ENCODE data around the gene USP32. TPM values are rescaled to one million over a fixed set of nuclear protein-coding genes. Genes with fewer than 3 reads are reported as not detected.

Gene USP32
- total and polyA plus RNA-seq, 4 donors, result 11.6 to 103 (median 42.9) TPM

DNA sequence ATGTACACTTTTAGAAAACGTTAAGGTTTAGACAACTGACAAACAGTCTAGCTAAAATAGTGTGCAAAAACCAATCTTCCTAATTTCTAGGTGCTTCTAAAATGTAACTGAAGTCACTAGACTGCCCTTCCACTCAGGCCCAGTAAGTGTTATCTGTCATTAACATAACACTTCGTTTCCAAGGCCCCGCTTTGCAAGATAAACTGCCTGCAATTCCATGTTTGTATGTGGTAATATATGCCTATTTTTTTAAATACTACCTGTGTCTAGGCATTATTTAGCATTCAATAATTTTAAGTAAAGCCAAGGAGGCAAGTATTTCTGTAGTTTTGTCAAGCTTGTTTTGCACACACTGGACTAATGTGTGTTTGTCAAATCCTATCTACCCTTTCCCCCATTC, 3.2 kb downstream of the USP32 start:
- Histone ChIP-seq H3K9me3 (ENCODE audit: control insufficient read depth in 4 of 4, low read length in 3 of 4) (no peaks in the 10 kb centered on the region), H3K36me3 (ENCODE audit: control insufficient read depth in 4 of 4, insufficient read depth in 3 of 4, low read depth in 1 of 4, low read length in 3 of 4) (no peaks in the 10 kb centered on the region), H3K27me3 (ENCODE audit: control insufficient read depth in 4 of 4, insufficient read depth in 4 of 4, low read length in 3 of 4) (no peaks in the 10 kb centered on the region), H3K4me3 (ENCODE audit: low read depth in 1 of 3, low read length in 3 of 3) (no peak overlapping the region), H3K4me1 (ENCODE audit: control insufficient read depth in 4 of 4, insufficient read depth in 4 of 4, low read length in 3 of 4) (peaks cover 0 to 35% (median 10%) of the 10 kb centered on the region in 4 donors), H3K9ac (ENCODE audit: low read depth in 1 of 2, low read length in 2 of 2) (no peak overlapping the region), H3K27ac (ENCODE audit: low read depth in 1 of 2, low read length in 2 of 2) (no peak overlapping the region)
- 51% methylated on average over 3 of the region's 3 CpGs for WGBS
- DNase-seq (ENCODE audit: low spot score), result no peak
- TF ChIP-seq JUND (IDR thresholded peaks at IDR 0.05), result no peak
- TF ChIP-seq TAF1 (conservative IDR thresholded peaks at IDR 0.05), result no peak
- TF ChIP-seq FOXA1 (IDR thresholded peaks at IDR 0.05), result no peak
- no peak for TF ChIP-seq EGR1 (IDR thresholded peaks at IDR 0.05; ENCODE audit: low read depth in 2 of 2)
- TF ChIP-seq, protein P1, sequence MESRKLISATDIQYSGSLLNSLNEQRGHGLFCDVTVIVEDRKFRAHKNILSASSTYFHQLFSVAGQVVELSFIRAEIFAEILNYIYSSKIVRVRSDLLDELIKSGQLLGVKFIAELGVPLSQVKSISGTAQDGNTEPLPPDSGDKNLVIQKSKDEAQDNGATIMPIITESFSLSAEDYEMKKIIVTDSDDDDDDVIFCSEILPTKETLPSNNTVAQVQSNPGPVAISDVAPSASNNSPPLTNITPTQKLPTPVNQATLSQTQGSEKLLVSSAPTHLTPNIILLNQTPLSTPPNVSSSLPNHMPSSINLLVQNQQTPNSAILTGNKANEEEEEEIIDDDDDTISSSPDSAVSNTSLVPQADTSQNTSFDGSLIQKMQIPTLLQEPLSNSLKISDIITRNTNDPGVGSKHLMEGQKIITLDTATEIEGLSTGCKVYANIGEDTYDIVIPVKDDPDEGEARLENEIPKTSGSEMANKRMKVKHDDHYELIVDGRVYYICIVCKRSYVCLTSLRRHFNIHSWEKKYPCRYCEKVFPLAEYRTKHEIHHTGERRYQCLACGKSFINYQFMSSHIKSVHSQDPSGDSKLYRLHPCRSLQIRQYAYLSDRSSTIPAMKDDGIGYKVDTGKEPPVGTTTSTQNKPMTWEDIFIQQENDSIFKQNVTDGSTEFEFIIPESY (IDR thresholded peaks at IDR 0.05), result no peak
- no peak for TF ChIP-seq REST (IDR thresholded peaks at IDR 0.05)
- no peak for TF ChIP-seq HNF4A (conservative IDR thresholded peaks at IDR 0.05)
- TF ChIP-seq NR2F2 (IDR thresholded peaks at IDR 0.05), result no peak
- no peak for TF ChIP-seq SP1 (IDR thresholded peaks at IDR 0.05)
- no peak for TF ChIP-seq CTCF (IDR thresholded peaks at IDR 0.05; ENCODE audit: low read depth, low read length, missing input control)
- TF ChIP-seq HNF4G (IDR thresholded peaks at IDR 0.05), result no peak
- TF ChIP-seq, protein P2, sequence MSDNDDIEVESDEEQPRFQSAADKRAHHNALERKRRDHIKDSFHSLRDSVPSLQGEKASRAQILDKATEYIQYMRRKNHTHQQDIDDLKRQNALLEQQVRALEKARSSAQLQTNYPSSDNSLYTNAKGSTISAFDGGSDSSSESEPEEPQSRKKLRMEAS (IDR thresholded peaks at IDR 0.05), result no peak
- no peak for TF ChIP-seq GABPA (IDR thresholded peaks at IDR 0.05 in 1 of 2, conservative IDR thresholded peaks at IDR 0.05 in 1 of 2)
- no peak for TF ChIP-seq FOXA2 (IDR thresholded peaks at IDR 0.05)

DNA sequence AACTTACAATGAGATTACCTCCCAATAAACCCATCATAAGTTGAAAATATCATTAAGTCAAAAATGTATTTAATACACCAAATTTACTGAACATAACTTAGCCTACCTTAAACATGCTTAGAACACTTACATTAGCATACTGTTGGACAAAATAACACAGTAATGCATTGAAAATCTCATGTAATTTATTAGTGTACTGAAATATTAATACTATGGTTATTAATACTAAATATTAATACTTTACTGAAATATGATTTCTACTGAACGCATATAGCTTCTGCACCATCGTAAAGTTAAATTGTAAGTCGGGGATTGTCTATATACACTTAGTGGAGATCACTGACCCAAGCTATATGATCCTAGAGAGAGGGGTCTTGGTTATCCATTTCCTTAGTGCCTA, 4.3 kb downstream of the USP32 start:
- TF ChIP-seq TAF1 (conservative IDR thresholded peaks at IDR 0.05) (no peak), HNF4A (conservative IDR thresholded peaks at IDR 0.05) (no peak)
- TF ChIP-seq, protein P3, sequence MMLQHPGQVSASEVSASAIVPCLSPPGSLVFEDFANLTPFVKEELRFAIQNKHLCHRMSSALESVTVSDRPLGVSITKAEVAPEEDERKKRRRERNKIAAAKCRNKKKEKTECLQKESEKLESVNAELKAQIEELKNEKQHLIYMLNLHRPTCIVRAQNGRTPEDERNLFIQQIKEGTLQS (IDR thresholded peaks at IDR 0.05), result no peak
- TF ChIP-seq, protein P2 (IDR thresholded peaks at IDR 0.05), result no peak
- Histone ChIP-seq H3K27ac (ENCODE audit: low read depth in 1 of 2, low read length in 2 of 2) (no peak overlapping the region), H3K4me3 (ENCODE audit: low read depth in 1 of 3, low read length in 3 of 3) (no peak overlapping the region), H3K36me3 (ENCODE audit: control insufficient read depth in 4 of 4, insufficient read depth in 3 of 4, low read depth in 1 of 4, low read length in 3 of 4) (no peaks in the 10 kb centered on the region), H3K9me3 (ENCODE audit: control insufficient read depth in 4 of 4, low read length in 3 of 4) (no peaks in the 10 kb centered on the region), H3K27me3 (ENCODE audit: control insufficient read depth in 4 of 4, insufficient read depth in 4 of 4, low read length in 3 of 4) (no peaks in the 10 kb centered on the region), H3K4me1 (ENCODE audit: control insufficient read depth in 4 of 4, insufficient read depth in 4 of 4, low read length in 3 of 4) (peaks cover 2 to 31% (median 8%) of the 10 kb centered on the region in 4 donors), H3K9ac (ENCODE audit: low read depth in 1 of 2, low read length in 2 of 2) (no peak overlapping the region)
- WGBS, result 94% methylated on average over 3 of the region's 3 CpGs
- DNase-seq (ENCODE audit: low spot score), result no peak
